Stomach (tissue), 4 donors: ENCODE measurements around the gene SORL1.

Experiments
- EP300 ChIP-seq: sonication (generic); formaldehyde crosslinking; IDR thresholded peaks from one replicate; pipeline ENCODE4 v1.6.1; 2017; ENCODE audit warnings: antibody characterized with exemption
- POLR2AphosphoS5 ChIP-seq, 3 donors: sonication (generic); formaldehyde crosslinking; IDR thresholded peaks; one replicate each; pipeline ENCODE4 v1.6.1; 2016; ENCODE audit warnings: antibody characterized with exemption in 3 of 3

DNA sequence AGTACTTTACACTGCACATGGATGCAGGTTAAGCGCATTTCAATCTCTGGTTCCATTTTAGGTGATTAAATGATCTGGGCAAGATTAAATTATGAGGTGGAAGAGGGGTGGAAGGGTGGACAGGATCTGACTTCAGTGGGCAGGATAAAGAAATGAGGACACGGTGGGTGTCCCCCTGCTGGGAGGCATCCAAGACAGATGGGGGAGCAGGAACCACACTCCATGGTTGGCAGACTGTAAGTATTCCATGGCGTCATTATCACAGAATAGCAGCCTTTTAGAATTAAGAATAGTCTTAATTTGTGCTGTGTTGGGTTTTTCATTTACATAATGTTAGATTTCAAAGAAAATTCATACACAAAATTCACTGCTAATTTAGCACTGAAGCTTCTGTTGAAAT is 7.6 kb upstream of the SORL1 start:
- no peak for TF ChIP-seq EP300
- TF ChIP-seq POLR2AphosphoS5 (IDR thresholded peaks at IDR 0.05): no peak
